Measurements from ENCODE around the gene MGAT2.

GRCh38 chr14:49585803-49586672, 34.6 kb upstream of the MGAT2 start, which contains the start of gene RPS29:
- TF ChIP-seq CTCF (IDR thresholded peaks at IDR 0.05) (no peak), EP300 (IDR thresholded peaks at IDR 0.05) (no peak)

All from ovary (tissue), 3 donors.